ENCODE results near the gene ADORA2A. TPM values are rescaled to one million over a fixed set of nuclear protein-coding genes. Genes with fewer than 3 reads are reported as not detected.

The ADORA2A gene
- polyA plus RNA-seq, 1 experiment: 2.8 TPM

DNA sequence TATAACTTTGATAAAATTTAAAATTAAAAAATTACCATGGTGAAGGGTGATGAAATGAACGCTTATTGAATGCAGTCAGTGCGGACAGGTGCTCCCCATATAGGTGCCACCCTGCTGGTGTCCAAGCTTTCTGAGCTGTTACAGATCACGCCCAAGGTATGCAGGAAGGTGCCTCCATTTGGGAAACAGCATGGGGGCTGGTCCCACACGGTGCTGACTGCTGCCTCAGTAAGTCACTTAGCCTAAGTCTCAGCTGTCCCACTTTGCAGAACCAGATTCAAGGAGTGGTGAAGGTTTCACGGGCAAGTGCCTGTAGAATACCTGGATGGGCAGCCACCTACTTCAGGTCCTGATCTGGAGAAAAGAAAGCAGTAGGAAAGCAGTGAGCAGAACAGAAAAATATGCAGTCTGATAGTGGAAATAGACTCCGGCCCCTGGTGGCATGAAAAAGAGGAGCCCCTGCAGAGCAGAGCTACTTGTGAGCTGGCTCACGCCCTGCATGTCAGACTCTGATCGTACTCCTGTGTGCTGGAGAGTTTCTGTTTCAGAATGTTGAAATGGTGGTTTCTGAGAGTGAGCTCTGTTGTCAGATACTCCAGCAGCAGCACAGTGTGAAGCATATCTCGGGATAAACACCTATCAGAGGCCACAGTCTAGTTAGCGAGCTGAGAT is 33.2 kb downstream of the ADORA2A start:
- no peak overlapping the region for H3K4me3 ChIP-seq (ENCODE audit: low read depth, low read length)
- CTCF ChIA-PET: interaction anchor here (0.9 to 1.1 kb wide), 3 partner anchors 26 to 47 kb away, joined by 3 to 4 read pairs (median 3); no protein-coding TSS in a partner anchor
- H3K27me3 ChIP-seq (ENCODE audit: control insufficient read depth, insufficient read depth, low read length): no peaks in the 10 kb centered on the region
- POLR2A ChIA-PET: no interaction called here
- no peak for DNase-seq (ENCODE audit: low read depth)
- no peaks in the 10 kb centered on the region for H3K36me3 ChIP-seq (ENCODE audit: control insufficient read depth, insufficient read depth, low read length)
- TF ChIP-seq, protein P1, sequence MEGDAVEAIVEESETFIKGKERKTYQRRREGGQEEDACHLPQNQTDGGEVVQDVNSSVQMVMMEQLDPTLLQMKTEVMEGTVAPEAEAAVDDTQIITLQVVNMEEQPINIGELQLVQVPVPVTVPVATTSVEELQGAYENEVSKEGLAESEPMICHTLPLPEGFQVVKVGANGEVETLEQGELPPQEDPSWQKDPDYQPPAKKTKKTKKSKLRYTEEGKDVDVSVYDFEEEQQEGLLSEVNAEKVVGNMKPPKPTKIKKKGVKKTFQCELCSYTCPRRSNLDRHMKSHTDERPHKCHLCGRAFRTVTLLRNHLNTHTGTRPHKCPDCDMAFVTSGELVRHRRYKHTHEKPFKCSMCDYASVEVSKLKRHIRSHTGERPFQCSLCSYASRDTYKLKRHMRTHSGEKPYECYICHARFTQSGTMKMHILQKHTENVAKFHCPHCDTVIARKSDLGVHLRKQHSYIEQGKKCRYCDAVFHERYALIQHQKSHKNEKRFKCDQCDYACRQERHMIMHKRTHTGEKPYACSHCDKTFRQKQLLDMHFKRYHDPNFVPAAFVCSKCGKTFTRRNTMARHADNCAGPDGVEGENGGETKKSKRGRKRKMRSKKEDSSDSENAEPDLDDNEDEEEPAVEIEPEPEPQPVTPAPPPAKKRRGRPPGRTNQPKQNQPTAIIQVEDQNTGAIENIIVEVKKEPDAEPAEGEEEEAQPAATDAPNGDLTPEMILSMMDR (IDR thresholded peaks at IDR 0.05; ENCODE audit: insufficient read depth, low read depth, low read length): no peak

DNA sequence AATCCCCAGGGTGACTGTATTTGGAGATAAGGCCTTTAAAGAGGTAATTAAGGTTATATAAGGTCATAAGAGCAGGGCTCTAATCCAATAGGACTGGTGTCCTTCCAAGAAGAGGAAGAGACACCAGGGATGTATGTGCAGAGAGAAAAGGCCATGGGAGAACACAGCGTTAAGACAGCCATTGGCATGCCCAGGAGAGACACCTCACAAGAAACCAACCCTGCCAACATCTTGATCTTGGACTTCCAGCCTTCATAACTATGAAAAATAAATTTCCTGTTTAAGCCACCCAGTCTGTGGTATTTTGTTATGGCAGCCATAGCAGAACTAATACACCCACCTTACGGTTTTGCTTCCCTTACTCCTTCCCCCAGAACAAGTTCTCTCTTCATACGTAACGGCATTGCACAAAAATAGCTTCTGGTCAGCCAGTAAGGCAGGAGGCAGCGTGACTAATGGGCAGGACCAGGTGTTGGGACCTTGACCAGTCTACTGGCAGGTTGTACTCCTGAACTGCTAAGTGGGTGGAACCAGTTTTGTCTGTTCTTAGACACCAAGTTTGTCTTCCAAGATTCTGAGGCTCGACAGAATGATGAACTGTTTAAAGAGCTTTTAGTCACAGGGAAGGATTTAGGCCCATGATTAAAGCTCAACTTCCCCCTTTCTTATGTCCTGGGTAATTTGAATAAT is 35.8 kb downstream of the ADORA2A start:
- ChIA-PET POLR2A (no interaction called here), CTCF (interaction anchor here (0.6 to 0.9 kb wide), 2 partner anchors 26 to 63 kb away, joined by 3 read pairs; no protein-coding TSS in a partner anchor)
- TF ChIP-seq, protein P1 (IDR thresholded peaks at IDR 0.05; ENCODE audit: insufficient read depth, low read depth, low read length): no peak
- Histone ChIP-seq H3K27me3 (ENCODE audit: control insufficient read depth, insufficient read depth, low read length) (no peaks in the 10 kb centered on the region), H3K4me3 (ENCODE audit: low read depth, low read length) (no peak overlapping the region), H3K36me3 (ENCODE audit: control insufficient read depth, insufficient read depth, low read length) (no peaks in the 10 kb centered on the region)
- DNase-seq (ENCODE audit: low read depth): no peak

DNA sequence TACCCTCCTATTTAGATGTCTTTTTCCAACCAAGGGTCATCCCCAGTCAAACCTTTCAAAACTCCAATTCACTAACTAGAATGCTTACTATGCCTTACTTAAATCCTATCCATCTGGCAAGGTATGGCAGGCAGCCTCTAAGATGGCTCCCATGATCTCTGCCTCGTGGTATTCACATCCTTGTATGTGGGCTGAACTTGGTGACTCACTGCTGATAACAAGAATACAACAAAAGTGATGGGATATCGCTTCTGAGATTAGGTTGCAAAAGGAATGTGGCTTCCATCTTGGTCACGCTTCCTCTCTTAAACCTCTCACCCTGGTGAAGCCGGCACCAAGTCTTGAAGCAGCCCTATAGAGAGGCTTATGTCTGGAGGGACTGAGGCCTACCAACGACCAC is 38.2 kb downstream of the ADORA2A start:
- TF ChIP-seq, protein P1 (IDR thresholded peaks at IDR 0.05; ENCODE audit: insufficient read depth, low read depth, low read length): no peak
- H3K27me3 ChIP-seq (ENCODE audit: control insufficient read depth, insufficient read depth, low read length): no peaks in the 10 kb centered on the region
- POLR2A ChIA-PET: no interaction called here
- DNase-seq (ENCODE audit: low read depth): no peak
- CTCF ChIA-PET: interaction anchor here (0.9 to 1.3 kb wide), 3 partner anchors 10 to 17 kb away, joined by 3 to 4 read pairs (median 4); no protein-coding TSS in a partner anchor
- no peaks in the 10 kb centered on the region for H3K36me3 ChIP-seq (ENCODE audit: control insufficient read depth, insufficient read depth, low read length)
- no peak overlapping the region for H3K4me3 ChIP-seq (ENCODE audit: low read depth, low read length)

DNA sequence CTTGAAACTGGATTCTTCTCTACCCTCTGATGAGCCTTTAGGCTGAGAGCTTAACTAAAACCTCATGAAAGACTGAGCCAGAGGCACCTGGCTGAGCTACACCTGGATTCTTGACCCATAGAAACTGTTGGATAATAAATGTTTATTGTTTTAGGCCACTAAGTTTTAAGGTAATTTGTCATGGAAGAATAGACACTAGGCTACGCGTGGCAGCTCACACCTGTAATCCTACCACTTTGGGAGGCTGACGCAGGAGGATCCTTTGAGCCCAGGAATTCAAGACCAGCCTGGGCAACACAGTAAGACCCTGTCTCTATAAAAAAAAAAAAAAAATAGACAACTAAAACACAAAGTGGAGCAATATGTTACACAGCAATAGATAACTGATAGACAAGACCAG is 38.6 kb downstream of the ADORA2A start:
- no peak for DNase-seq (ENCODE audit: low read depth)
- Histone ChIP-seq H3K4me3 (ENCODE audit: low read depth, low read length) (no peak overlapping the region), H3K27me3 (ENCODE audit: control insufficient read depth, insufficient read depth, low read length) (no peaks in the 10 kb centered on the region), H3K36me3 (ENCODE audit: control insufficient read depth, insufficient read depth, low read length) (no peaks in the 10 kb centered on the region)
- CTCF ChIA-PET: interaction anchor here (0.9 to 1.6 kb wide), 3 partner anchors 10 to 37 kb away, joined by 3 to 4 read pairs (median 3); no protein-coding TSS in a partner anchor
- TF ChIP-seq, protein P1 (IDR thresholded peaks at IDR 0.05; ENCODE audit: insufficient read depth, low read depth, low read length): no peak
- POLR2A ChIA-PET: no interaction called here

DNA sequence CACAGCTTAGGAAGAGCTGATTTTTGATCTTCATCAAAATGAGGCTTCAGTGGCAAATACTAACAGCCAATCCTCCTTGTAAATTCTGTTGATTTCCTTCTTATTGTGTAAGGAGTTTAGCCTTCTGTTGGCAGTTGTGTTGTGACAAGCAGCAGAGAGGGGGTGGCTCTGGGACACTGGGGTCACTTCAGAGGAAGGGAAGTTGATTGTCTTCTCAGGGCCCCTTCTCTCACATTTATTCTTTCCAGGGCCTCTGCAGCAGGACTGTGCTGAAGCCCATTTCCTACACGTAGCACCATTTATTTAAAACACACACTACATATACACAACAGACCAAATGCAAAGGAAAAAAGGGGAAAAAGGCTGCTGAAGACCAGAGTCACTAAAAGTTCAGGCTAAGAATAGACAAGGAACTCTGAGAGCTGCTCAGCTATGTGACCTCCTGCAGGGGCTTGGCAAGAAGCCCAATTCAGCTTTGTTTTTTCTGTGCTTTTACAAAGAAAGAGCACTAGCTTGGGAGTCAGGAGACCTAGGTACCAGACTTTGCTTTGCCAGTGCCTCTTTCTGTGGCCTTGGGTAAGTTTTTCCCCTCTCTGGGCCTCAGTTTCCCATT is 39.4 kb downstream of the ADORA2A start:
- CTCF ChIA-PET: interaction anchor here (0.9 to 1.6 kb wide), 4 partner anchors 11 to 36 kb away, joined by 3 to 4 read pairs (median 3); no protein-coding TSS in a partner anchor
- TF ChIP-seq, protein P1 (IDR thresholded peaks at IDR 0.05; ENCODE audit: insufficient read depth, low read depth, low read length): no peak
- Histone ChIP-seq H3K4me3 (ENCODE audit: low read depth, low read length) (no peak overlapping the region), H3K27me3 (ENCODE audit: control insufficient read depth, insufficient read depth, low read length) (no peaks in the 10 kb centered on the region), H3K36me3 (ENCODE audit: control insufficient read depth, insufficient read depth, low read length) (no peaks in the 10 kb centered on the region)
- DNase-seq (ENCODE audit: low read depth): no peak
- POLR2A ChIA-PET: no interaction called here

All from BJ (cell line).